Memory B cell (primary cell): Measurements from ENCODE around the gene RAB6C.
"Not testable (repeated sequence)": the region's sequence is repeated elsewhere in the genome, so short reads cannot be mapped to it uniquely, and the experiment has no call there.

ENCODE experiments used
- ATAC-seq: fragments of 150-1000 bp; cut with Tn5 transposase; 2 replicates; pipeline ENCODE4 v1.10.0; 2021; ENCODE audit warnings: low read depth, mild to moderate bottlenecking, moderate library complexity
- DNase-seq, 2 donors: peaks; one replicate each; pipeline ENCODE4 v3.0.0; 2022; ENCODE audit warnings: low spot score in 2 of 2
- H3K27ac Mint-ChIP-seq: one replicate; pipeline ENCODE4 v1.8.0; 2022; ENCODE audit warnings: mild to moderate bottlenecking, moderate library complexity, mixed read lengths
- H3K27me3 Mint-ChIP-seq: one replicate; pipeline ENCODE4 v1.8.0; 2022; ENCODE audit warnings: mixed read lengths
- H3K36me3 Mint-ChIP-seq: one replicate; pipeline ENCODE4 v1.8.0; 2022; ENCODE audit warnings: mild to moderate bottlenecking, mixed read lengths
- H3K4me1 Mint-ChIP-seq: one replicate; pipeline ENCODE4 v1.8.0; 2022; ENCODE audit warnings: mixed read lengths
- H3K4me3 Mint-ChIP-seq: one replicate; pipeline ENCODE4 v1.8.0; 2022; ENCODE audit warnings: mild to moderate bottlenecking, moderate library complexity, mixed read lengths
- H3K9me3 Mint-ChIP-seq: one replicate; pipeline ENCODE4 v1.8.0; 2022; ENCODE audit warnings: mixed read lengths

Gene RAB6C

DNA sequence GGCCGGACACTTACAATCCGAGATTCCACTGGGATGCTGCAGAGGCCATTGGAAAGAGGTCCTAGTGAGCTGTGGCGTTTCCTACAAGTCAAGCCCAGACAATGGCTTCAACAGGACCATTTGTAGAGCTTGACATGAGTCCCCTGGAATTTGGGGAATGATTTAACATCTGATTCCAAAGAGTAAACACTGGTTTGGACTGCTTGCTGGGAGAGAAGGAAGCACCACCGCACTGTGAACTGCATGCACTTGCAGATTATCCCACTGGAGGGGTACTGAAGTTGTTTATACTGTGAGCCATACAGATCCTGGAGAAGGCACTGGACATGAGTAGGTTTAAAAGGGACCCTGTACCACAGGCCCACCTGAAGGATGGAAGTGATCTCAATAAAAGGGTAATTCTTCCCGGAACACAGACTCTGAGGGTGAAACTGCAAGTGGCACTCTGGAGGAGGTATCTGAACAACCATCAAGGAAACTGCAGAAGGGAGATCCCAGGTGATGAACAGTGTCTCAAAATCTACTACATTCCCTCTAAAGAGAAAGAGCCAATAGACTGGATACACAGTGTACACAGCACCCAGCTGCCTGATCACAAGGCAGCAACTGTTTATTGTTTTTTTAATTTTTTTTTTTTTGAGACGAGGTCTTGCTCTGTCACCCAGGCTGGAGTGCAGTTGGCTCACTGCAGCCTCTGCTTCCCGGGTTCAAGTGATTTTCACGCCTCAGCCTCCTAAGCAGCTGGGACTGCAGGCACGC lies 4.3 kb upstream of the RAB6C start:
- H3K4me1 Mint-ChIP-seq: peaks cover 4% of the 10 kb centered on the region
- no peak overlapping the region for H3K4me3 Mint-ChIP-seq
- no peaks in the 10 kb centered on the region for H3K36me3 Mint-ChIP-seq
- no peak overlapping the region for H3K27ac Mint-ChIP-seq
- peaks cover 18% of the 10 kb centered on the region for H3K27me3 Mint-ChIP-seq
- H3K9me3 Mint-ChIP-seq: peaks cover 1% of the 10 kb centered on the region
- ATAC-seq (no peak), DNase-seq (no peak)

DNA sequence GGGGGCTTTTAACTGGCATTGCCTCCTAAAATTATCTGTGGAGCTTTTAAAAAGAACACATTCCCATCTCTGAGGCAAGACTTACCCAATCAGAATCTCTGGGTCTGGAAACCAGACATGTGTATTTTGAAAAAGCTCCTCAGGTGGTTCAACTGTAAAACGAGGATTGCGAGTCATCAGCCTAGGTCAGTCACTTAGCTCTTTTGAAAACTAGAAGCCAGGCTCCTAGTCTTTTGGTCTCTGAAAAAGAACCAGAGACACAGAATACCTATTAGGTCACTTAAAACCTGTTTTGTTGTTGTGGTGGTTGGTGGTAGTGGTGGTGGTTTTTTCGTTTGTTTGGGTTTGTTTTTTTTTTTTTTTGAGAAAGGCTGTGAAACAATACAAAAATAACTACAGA lies 2.5 kb upstream of the RAB6C start:
- H3K4me3 Mint-ChIP-seq, H3K27ac Mint-ChIP-seq, H3K9me3 Mint-ChIP-seq, DNase-seq, H3K36me3 Mint-ChIP-seq, H3K4me1 Mint-ChIP-seq, ATAC-seq: not testable (repeated sequence)
- peaks cover 21% of the 10 kb centered on the region for H3K27me3 Mint-ChIP-seq

DNA sequence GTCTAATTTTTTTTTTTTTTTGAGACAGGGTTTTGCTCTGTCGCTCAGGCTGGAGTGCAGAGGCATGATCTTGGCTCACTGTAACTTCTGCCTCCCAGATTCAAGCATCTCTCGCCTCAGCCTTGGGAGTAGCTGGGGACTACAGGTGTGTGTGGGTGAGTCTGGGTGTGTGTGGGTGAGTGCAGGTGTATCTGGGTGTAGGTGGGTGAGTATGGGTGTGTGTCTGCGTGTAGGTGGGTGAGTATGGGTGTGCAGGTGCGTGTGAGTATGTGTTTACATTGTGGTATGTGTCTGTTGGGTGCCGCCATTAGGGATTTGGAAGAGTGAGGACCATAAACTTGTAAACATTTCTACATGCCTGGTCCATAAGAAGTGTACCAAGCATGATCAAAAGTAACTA lies 1.5 kb upstream of the RAB6C start:
- Mint-ChIP-seq H3K4me1 (peaks cover 7% of the 10 kb centered on the region), H3K27ac (no peak overlapping the region), H3K9me3 (peaks cover 5% of the 10 kb centered on the region), H3K27me3 (peaks cover 21% of the 10 kb centered on the region), H3K36me3 (no peaks in the 10 kb centered on the region), H3K4me3 (no peak overlapping the region)
- no peak for ATAC-seq
- DNase-seq: no peak

DNA sequence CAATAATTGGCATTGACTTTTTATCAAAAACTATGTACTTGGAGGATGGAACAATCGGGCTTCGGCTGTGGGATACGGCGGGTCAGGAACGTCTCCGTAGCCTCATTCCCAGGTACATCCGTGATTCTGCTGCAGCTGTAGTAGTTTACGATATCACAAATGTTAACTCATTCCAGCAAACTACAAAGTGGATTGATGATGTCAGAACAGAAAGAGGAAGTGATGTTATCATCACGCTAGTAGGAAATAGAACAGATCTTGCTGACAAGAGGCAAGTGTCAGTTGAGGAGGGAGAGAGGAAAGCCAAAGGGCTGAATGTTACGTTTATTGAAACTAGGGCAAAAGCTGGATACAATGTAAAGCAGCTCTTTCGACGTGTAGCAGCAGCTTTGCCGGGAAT lies 780 bp downstream of the RAB6C start:
- peaks cover 20% of the 10 kb centered on the region for H3K27me3 Mint-ChIP-seq
- not testable (repeated sequence) for H3K9me3 Mint-ChIP-seq, DNase-seq, H3K36me3 Mint-ChIP-seq, H3K4me1 Mint-ChIP-seq
- ATAC-seq: peak; percentile 73
- H3K27ac Mint-ChIP-seq: peak overlapping the region; percentile 18
- H3K4me3 Mint-ChIP-seq: peak overlapping the region; percentile 45

GRCh38 chr2:129981689-129982088 lies 2.2 kb downstream of the RAB6C start:
- peaks cover 22% of the 10 kb centered on the region for H3K27me3 Mint-ChIP-seq
- H3K4me3 Mint-ChIP-seq, H3K4me1 Mint-ChIP-seq, DNase-seq, H3K27ac Mint-ChIP-seq, H3K9me3 Mint-ChIP-seq, ATAC-seq, H3K36me3 Mint-ChIP-seq: not testable (repeated sequence)

- H3K4me3 Mint-ChIP-seq: no peak overlapping the region
- H3K27me3 Mint-ChIP-seq: peaks cover 18% of the 10 kb centered on the region
- no peak for DNase-seq
- H3K27ac Mint-ChIP-seq: no peak overlapping the region
- ATAC-seq: no peak
- peaks cover 5% of the 10 kb centered on the region for H3K4me1 Mint-ChIP-seq
- no peaks in the 10 kb centered on the region for H3K36me3 Mint-ChIP-seq
- peaks cover 4% of the 10 kb centered on the region for H3K9me3 Mint-ChIP-seq
Observed at GRCh38 chr2:129984426-129984825, 5.0 kb downstream of the RAB6C start.

GRCh38 chr2:129992415-129993006 lies 13.0 kb downstream of the RAB6C start:
- ATAC-seq, H3K36me3 Mint-ChIP-seq, H3K4me1 Mint-ChIP-seq, H3K9me3 Mint-ChIP-seq, DNase-seq, H3K4me3 Mint-ChIP-seq, H3K27ac Mint-ChIP-seq: not testable (repeated sequence)
- H3K27me3 Mint-ChIP-seq: peaks cover 12% of the 10 kb centered on the region

GRCh38 chr2:129993151-129993550 lies 13.7 kb downstream of the RAB6C start:
- H3K4me3 Mint-ChIP-seq, DNase-seq, H3K4me1 Mint-ChIP-seq, H3K36me3 Mint-ChIP-seq, H3K27ac Mint-ChIP-seq, ATAC-seq, H3K9me3 Mint-ChIP-seq: not testable (repeated sequence)
- H3K27me3 Mint-ChIP-seq: peaks cover 15% of the 10 kb centered on the region

- H3K9me3 Mint-ChIP-seq, H3K4me3 Mint-ChIP-seq, ATAC-seq, H3K4me1 Mint-ChIP-seq, DNase-seq, H3K36me3 Mint-ChIP-seq, H3K27ac Mint-ChIP-seq: not testable (repeated sequence)
- peaks cover 12% of the 10 kb centered on the region for H3K27me3 Mint-ChIP-seq
Observed at GRCh38 chr2:129996657-129997237, 17.3 kb downstream of the RAB6C start.

DNA sequence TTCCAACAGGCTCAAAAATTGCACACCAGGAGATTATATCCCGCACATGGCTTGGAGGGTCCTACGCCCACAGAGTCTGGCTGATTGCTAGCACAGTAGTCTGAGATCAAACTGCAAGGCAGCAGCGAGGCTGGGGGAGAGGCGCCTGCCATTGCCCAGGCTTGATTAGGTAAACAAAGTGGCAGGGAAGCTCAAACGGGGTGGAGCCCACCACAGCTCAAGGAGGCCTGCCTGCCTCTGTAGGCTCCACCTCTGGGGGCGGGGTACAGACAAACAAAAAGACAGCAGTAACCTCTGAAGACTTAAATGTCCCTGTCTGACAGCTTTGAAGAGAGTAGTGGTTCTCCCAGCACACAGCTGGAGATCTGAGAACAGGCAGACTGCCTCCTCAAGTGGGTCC lies 19.3 kb downstream of the RAB6C start:
- ATAC-seq, H3K4me1 Mint-ChIP-seq: not testable (repeated sequence)

GRCh38 chr2:130005862-130006261 lies 26.4 kb downstream of the RAB6C start:
- not testable (repeated sequence) for H3K36me3 Mint-ChIP-seq, H3K27ac Mint-ChIP-seq, H3K4me1 Mint-ChIP-seq, H3K9me3 Mint-ChIP-seq, ATAC-seq, H3K27me3 Mint-ChIP-seq, DNase-seq, H3K4me3 Mint-ChIP-seq

More for the DNA sequence above, 19.3 kb downstream of the RAB6C start:
- not testable (repeated sequence) for H3K9me3 Mint-ChIP-seq, H3K36me3 Mint-ChIP-seq, H3K4me3 Mint-ChIP-seq, DNase-seq, H3K27ac Mint-ChIP-seq
- H3K27me3 Mint-ChIP-seq: peaks cover 12% of the 10 kb centered on the region

DNA sequence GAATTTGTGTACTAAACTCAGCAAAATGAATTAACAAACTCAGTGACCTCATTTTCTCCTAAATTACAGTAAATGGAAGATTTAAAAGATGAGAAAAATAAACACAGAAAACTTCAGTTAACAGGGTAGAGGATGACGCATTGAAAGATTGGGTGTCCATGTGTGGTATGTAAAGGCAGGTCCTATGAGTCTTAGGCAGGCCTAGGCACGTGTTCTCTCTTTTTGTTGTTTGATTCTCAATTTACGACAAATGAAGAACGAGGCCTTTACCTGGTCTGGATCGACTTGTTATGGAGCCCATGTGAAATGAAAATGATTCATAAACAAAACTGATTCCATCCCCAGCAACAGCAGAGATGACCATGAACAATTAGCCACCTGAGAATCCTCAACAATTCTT lies 37.2 kb downstream of the RAB6C start:
- H3K36me3 Mint-ChIP-seq, H3K4me1 Mint-ChIP-seq, H3K9me3 Mint-ChIP-seq, H3K4me3 Mint-ChIP-seq, H3K27ac Mint-ChIP-seq, DNase-seq, ATAC-seq, H3K27me3 Mint-ChIP-seq: not testable (repeated sequence)

GRCh38 chr2:130019402-130019801 lies 39.9 kb downstream of the RAB6C start:
- DNase-seq: no peak
- Mint-ChIP-seq H3K4me1 (no peaks in the 10 kb centered on the region), H3K27ac (no peak overlapping the region), H3K9me3 (peaks cover 4% of the 10 kb centered on the region), H3K4me3 (no peak overlapping the region), H3K27me3 (peaks cover 6% of the 10 kb centered on the region), H3K36me3 (peaks cover 3% of the 10 kb centered on the region)
- no peak for ATAC-seq

GRCh38 chr2:130020069-130020468 lies 40.6 kb downstream of the RAB6C start:
- not testable (repeated sequence) for H3K4me1 Mint-ChIP-seq, H3K9me3 Mint-ChIP-seq, H3K27ac Mint-ChIP-seq, DNase-seq, H3K27me3 Mint-ChIP-seq, H3K4me3 Mint-ChIP-seq, H3K36me3 Mint-ChIP-seq, ATAC-seq
